HepG2 (cell line): Measurements from ENCODE around the gene ZFHX3. TPM values are rescaled to one million over a fixed set of nuclear protein-coding genes. Genes with fewer than 3 reads are reported as not detected.

ENCODE experiments used
- ATAC-seq: fragments of 200-7000 bp; cut with Tn5 transposase; 3 replicates; pipeline ENCODE4 v1.9.1; 2020; ENCODE audit warnings: mild to moderate bottlenecking, moderate library complexity
- BruUV-seq: library from RNA; stranded (reverse); fragments of 400-500 nt; replicated peaks from 2 replicates; lab custom pipeline; 2021; lab: Mats Ljungman, UMichigan
- CTCF ChIA-PET: fragments of 300-600 bp; formaldehyde crosslinking; extraction: SDS; loops from one replicate; lab custom pipeline; 2021; ENCODE audit warnings: low total read pairs, inconsistent platforms, low intra/inter-chr PET ratio; lab: Yijun Ruan, JAX
- POLR2A ChIA-PET: fragments of 350-600 bp; sonication (Branson Sonifier 250); formaldehyde crosslinking; loops from one replicate; lab custom pipeline; 2020; ENCODE audit warnings: antibody characterized with exemption, inconsistent platforms; lab: Yijun Ruan, JAX
- DNase-seq: peaks from one replicate; pipeline ENCODE4 v3.0.0-alpha.2; 2015; ENCODE audit warnings: low spot score
- FAIRE-seq: peaks from 3 replicates; lab custom pipeline; 2011; peaks lifted over from hg19 to GRCh38; lab: Jason Lieb, UNC
- H2AFZ ChIP-seq: one replicate; pipeline ENCODE4 v1.6.1; 2011; ENCODE audit warnings: low read length, inconsistent platforms
- H3K27ac ChIP-seq: fragments of 300-600 bp; 3 replicates; pipeline ENCODE4 v1.8.0; 2011; ENCODE audit warnings: mixed run types, mild to moderate bottlenecking, mixed read lengths, low read length, inconsistent platforms; ENCODE audit not compliant: insufficient read depth; ENCODE audit errors: extremely low read length
- H3K27me3 ChIP-seq, 2 experiments: fragments of 200-600 bp in 1 of 2; 2 replicates in 1 of 2; 3 replicates in 1 of 2; pipeline versions ENCODE4 v1.6.0 to v1.8.0; 2011; ENCODE audit warnings: low read length in 2 of 2, mild to moderate bottlenecking in 2 of 2, moderate library complexity in 2 of 2, inconsistent platforms in 1 of 2; ENCODE audit not compliant: insufficient read depth in 2 of 2, control insufficient read depth in 1 of 2
- H3K36me3 ChIP-seq, 2 experiments: fragments of 200-600 bp in 1 of 2; replicated peaks in 1 of 2; 2 replicates in 1 of 2; 3 replicates in 1 of 2; pipeline versions ENCODE4 v1.5.1 to v1.8.0; 2011; ENCODE audit warnings: low read length in 2 of 2, inconsistent platforms in 1 of 2; ENCODE audit not compliant: insufficient read depth in 2 of 2, control insufficient read depth in 1 of 2
- H3K4me1 ChIP-seq: 2 replicates; pipeline ENCODE4 v1.5.1; 2012; ENCODE audit warnings: low read length, inconsistent platforms; ENCODE audit not compliant: insufficient read depth
- H3K4me2 ChIP-seq: 2 replicates; pipeline ENCODE4 v1.6.0; 2011; ENCODE audit warnings: low read depth, low read length, inconsistent platforms
- H3K4me3 ChIP-seq, 3 experiments: fragments of 200-600 bp in 1 of 3; sonication (generic), shearing (Covaris generic) in 1 of 3; replicated peaks in 1 of 3; 2 replicates each; pipeline ENCODE4 v1.5.1; 2011 to 2016; ENCODE audit warnings: low read length in 3 of 3, inconsistent platforms in 2 of 3, low read depth in 2 of 3, mild to moderate bottlenecking in 2 of 3, control low read depth in 1 of 3, mixed read lengths in 1 of 3; ENCODE audit not compliant: insufficient read depth in 1 of 3
- H3K79me2 ChIP-seq: one replicate; pipeline ENCODE4 v1.6.1; 2011; ENCODE audit warnings: low read length, inconsistent platforms; ENCODE audit not compliant: insufficient read depth
- H3K9ac ChIP-seq: 2 replicates; pipeline ENCODE4 v1.6.0; 2011; ENCODE audit warnings: mild to moderate bottlenecking, low read depth, low read length, inconsistent platforms; ENCODE audit not compliant: insufficient read depth
- H3K9me3 ChIP-seq: 2 replicates; pipeline ENCODE4 v1.5.1; 2012; ENCODE audit warnings: mild to moderate bottlenecking, low read length
- H4K20me1 ChIP-seq: 2 replicates; pipeline ENCODE4 v1.6.0; 2011; ENCODE audit warnings: inconsistent platforms, mild to moderate bottlenecking, low read length, moderate library complexity; ENCODE audit not compliant: insufficient read depth
- CBX5 ChIP-seq: sonication (generic); formaldehyde crosslinking; IDR thresholded peaks from 2 replicates; pipeline ENCODE4 v1.4.0; 2020; ENCODE audit warnings: missing genetic modification reagents, borderline replicate concordance
- CTCF ChIP-seq: sonication (generic); formaldehyde crosslinking; IDR thresholded peaks from 2 replicates; pipeline ENCODE4 v1.5.0; 2020; ENCODE audit warnings: mild to moderate bottlenecking, missing genetic modification reagents, moderate library complexity
- ESRRA ChIP-seq: sonication (generic); formaldehyde crosslinking; IDR thresholded peaks from 2 replicates; pipeline ENCODE4 v1.5.1; 2020; ENCODE audit warnings: mild to moderate bottlenecking, low read depth, missing genetic modification reagents
- FOXM1 ChIP-seq: sonication (generic); formaldehyde crosslinking; IDR thresholded peaks from 2 replicates; pipeline ENCODE4 v1.5.0; 2020; ENCODE audit warnings: missing genetic modification reagents
- HMGXB4 ChIP-seq, 2 experiments: sonication (generic) in 1 of 2; formaldehyde crosslinking in 1 of 2; IDR thresholded peaks; 2 replicates each; pipeline versions ENCODE4 v1.4.0 to v1.6.1; 2018 to 2020; ENCODE audit warnings: missing genetic modification reagents in 2 of 2, borderline replicate concordance in 1 of 2, low read depth in 1 of 2, mild to moderate bottlenecking in 1 of 2, missing biosample characterization in 1 of 2
- HNF4A ChIP-seq: sonication (generic); formaldehyde crosslinking; IDR thresholded peaks from 2 replicates; pipeline ENCODE4 v1.4.0; 2020; ENCODE audit warnings: missing genetic modification reagents
- HNRNPH1 ChIP-seq: fragments of 200-400 bp; formaldehyde crosslinking; optimal IDR thresholded peaks from 2 replicates; pipeline ENCODE3; 2017; ENCODE audit warnings: mild to moderate bottlenecking, low read depth, low read length
- IRF1 ChIP-seq: sonication (generic); formaldehyde crosslinking; IDR thresholded peaks from 2 replicates; pipeline ENCODE4 v1.4.0; 2020; ENCODE audit warnings: low read depth, mild to moderate bottlenecking, missing genetic modification reagents
- ISX ChIP-seq: sonication (generic); formaldehyde crosslinking; conservative IDR thresholded peaks from 2 replicates; pipeline ENCODE4 v1.5.0; 2020; ENCODE audit warnings: missing genetic modification reagents
- NR0B2 ChIP-seq: sonication (generic); formaldehyde crosslinking; IDR thresholded peaks from 2 replicates; pipeline ENCODE4 v1.4.0; 2020; ENCODE audit warnings: mild to moderate bottlenecking, missing genetic modification reagents
- SMC3 ChIP-seq: IDR thresholded peaks from 2 replicates; pipeline ENCODE4 v1.6.1; 2011; ENCODE audit warnings: low read length, improper control_type of control experiment
- STAG1 ChIP-seq: sonication (generic); formaldehyde crosslinking; IDR thresholded peaks from 2 replicates; pipeline ENCODE4 v1.4.0; 2020; ENCODE audit warnings: missing genetic modification reagents
- THAP8 ChIP-seq: sonication (generic); formaldehyde crosslinking; IDR thresholded peaks from 2 replicates; pipeline ENCODE4 v1.5.1; 2020; ENCODE audit warnings: missing genetic modification reagents, mild to moderate bottlenecking, borderline replicate concordance
- ZBTB44 ChIP-seq: sonication (generic); formaldehyde crosslinking; IDR thresholded peaks from 2 replicates; pipeline ENCODE4 v1.4.0; 2020; ENCODE audit warnings: missing genetic modification reagents
- ZFP1 ChIP-seq: IDR thresholded peaks from 2 replicates; pipeline ENCODE4 v1.6.1; 2016
- ZFX ChIP-seq: sonication (generic); formaldehyde crosslinking; IDR thresholded peaks from 2 replicates; pipeline ENCODE4 v1.4.0; 2020; ENCODE audit warnings: mild to moderate bottlenecking, low read depth, missing genetic modification reagents, moderate library complexity
- ZNF274 ChIP-seq: sonication (generic); formaldehyde crosslinking; IDR thresholded peaks from 2 replicates; pipeline ENCODE4 v1.5.1; 2020; ENCODE audit warnings: mild to moderate bottlenecking, missing genetic modification reagents
- ZNF615 ChIP-seq: sonication (generic); formaldehyde crosslinking; IDR thresholded peaks from 2 replicates; pipeline ENCODE4 v1.5.0; 2020; ENCODE audit warnings: mild to moderate bottlenecking, missing genetic modification reagents, borderline replicate concordance
- whole genome bisulfite sequencing: methylation state at CpG from one replicate; pipeline ENCODE4 v1.1.6; 2017; ENCODE audit warnings: low lambda C conversion rate; 5-methylcytosine and 5-hydroxymethylcytosine counted together
- in situ Hi-C: cut with HindIII; loops from 2 replicates; pipeline ENCODE4 v1.10.0; 2017; ENCODE audit warnings: low pct_unique_long_range_greater_than_20kb; ENCODE audit not compliant: extremely low pct_ligation_motif_present
- intact Hi-C: fragments of 100-400 bp; cut with micrococcal nuclease; formaldehyde crosslinking; loops from one replicate; pipeline ENCODE4 v1.10.0; 2022; ENCODE audit not compliant: unreplicated experiment
- polyA plus RNA-seq, 8 experiments: library from polyadenylated mRNA; depleted of rRNA in 3 of 8; stranded (reverse) in 7 of 8; unstranded in 1 of 8; fragments of >200 nt; fragmentation: Illumina TruSeq in 4 of 8; extraction: Trizol in 4 of 8; gene quantifications; 2 replicates each; pipeline versions ENCODE4 v1.2.1 to v1.2.3, GENCODE V29; 2011 to 2016; ENCODE audit warnings: low read depth in 4 of 8, missing spikeins in 1 of 8, mixed read lengths in 1 of 8; ENCODE audit not compliant: insufficient read depth in 1 of 8
- total RNA-seq, 5 experiments: library from RNA; depleted of rRNA; stranded (reverse); fragments of >200 nt; fragmentation: Illumina TruSeq; extraction: Trizol; gene quantifications; 2 replicates each; pipeline ENCODE4 v1.2.3, GENCODE V29; 2016; ENCODE audit warnings: low read depth in 1 of 5

Gene ZFHX3
- total and polyA plus RNA-seq, 2 of the 13 experiments (the other 11 are each of a cell fraction or from before 2014, with no cell fraction given) = 5.0 to 6.0 TPM

- DNase-seq (peak; percentile 34), ATAC-seq (peak; percentile 67), FAIRE-seq (no peak)
- Histone ChIP-seq H3K79me2 (peaks cover 10% of the 10 kb centered on the region), H3K4me3 (no peak overlapping the region), H3K27me3 (no peaks in the 10 kb centered on the region), H3K4me2 (no peak overlapping the region), H3K27ac (no peak overlapping the region), H2AFZ (no peak overlapping the region), H3K36me3 (peaks cover 5 to 15% of the 10 kb centered on the region in 2 experiments; a peak in 4 of 5 replicates), H4K20me1 (peaks cover 15% of the 10 kb centered on the region; the same call in 1 of the 2 replicates), H3K4me1 (no peaks in the 10 kb centered on the region), H3K9ac (no peak overlapping the region), H3K9me3 (no peaks in the 10 kb centered on the region)
- CTCF ChIA-PET = no interaction called here
- whole genome bisulfite sequencing = 93% methylated on average over 8 of the region's 8 CpGs
- in situ Hi-C loops = loop anchor here (10.0 to 25.0 kb wide), 2 partner anchors 325 to 358 kb away; no protein-coding TSS in a partner anchor
- no TSS peak for BruUV-seq
- POLR2A ChIA-PET = no interaction called here
- intact Hi-C loops = loop anchor here (10.0 kb wide), 1 partner anchor 208 kb away; the partner anchor contains the start of gene ZFHX3
- TF ChIP-seq HMGXB4 (CRISPR knock-in tag; IDR thresholded peaks at IDR 0.05; ENCODE audit: borderline replicate concordance in 1 of 2, low read depth in 1 of 2) = no peak
- TF ChIP-seq HNRNPH1 = no peak
- TF ChIP-seq STAG1 (CRISPR knock-in tag) = peak; percentile 59
- no peak for TF ChIP-seq ZBTB44 (CRISPR knock-in tag)
- no peak for TF ChIP-seq NR0B2 (CRISPR knock-in tag)
- no peak for TF ChIP-seq ZFX
- TF ChIP-seq HNF4A (CRISPR knock-in tag) = peak; percentile 14; the same call in 1 of the 2 replicates
- TF ChIP-seq ZFP1 (CRISPR knock-in tag) = no peak
- TF ChIP-seq SMC3 = peak; percentile 22; the same call in 1 of the 2 replicates
- TF ChIP-seq ESRRA (CRISPR knock-in tag) = no peak
- no peak for TF ChIP-seq CBX5 (CRISPR knock-in tag)
- peak; percentile 27 for TF ChIP-seq CTCF (CRISPR knock-in tag)
- no peak for TF ChIP-seq ISX (CRISPR knock-in tag)
- TF ChIP-seq FOXM1 = no peak
- no peak for TF ChIP-seq THAP8 (CRISPR knock-in tag)
- TF ChIP-seq ZNF274 (CRISPR knock-in tag) = no peak
- no peak for TF ChIP-seq ZNF615 (CRISPR knock-in tag)
- no peak for TF ChIP-seq IRF1 (CRISPR knock-in tag)
Observed at GRCh38 chr16:72836985-72837384, 210.9 kb downstream of the ZFHX3 start.
